CD1c-positive myeloid dendritic cell (primary cell): Measurements from ENCODE around the gene CDH4.

Experiments used
- DNase-seq: peaks from one replicate; pipeline ENCODE4 v3.0.0-alpha.2; 2016; ENCODE audit errors: extremely low spot score

CDH4 gene

DNA sequence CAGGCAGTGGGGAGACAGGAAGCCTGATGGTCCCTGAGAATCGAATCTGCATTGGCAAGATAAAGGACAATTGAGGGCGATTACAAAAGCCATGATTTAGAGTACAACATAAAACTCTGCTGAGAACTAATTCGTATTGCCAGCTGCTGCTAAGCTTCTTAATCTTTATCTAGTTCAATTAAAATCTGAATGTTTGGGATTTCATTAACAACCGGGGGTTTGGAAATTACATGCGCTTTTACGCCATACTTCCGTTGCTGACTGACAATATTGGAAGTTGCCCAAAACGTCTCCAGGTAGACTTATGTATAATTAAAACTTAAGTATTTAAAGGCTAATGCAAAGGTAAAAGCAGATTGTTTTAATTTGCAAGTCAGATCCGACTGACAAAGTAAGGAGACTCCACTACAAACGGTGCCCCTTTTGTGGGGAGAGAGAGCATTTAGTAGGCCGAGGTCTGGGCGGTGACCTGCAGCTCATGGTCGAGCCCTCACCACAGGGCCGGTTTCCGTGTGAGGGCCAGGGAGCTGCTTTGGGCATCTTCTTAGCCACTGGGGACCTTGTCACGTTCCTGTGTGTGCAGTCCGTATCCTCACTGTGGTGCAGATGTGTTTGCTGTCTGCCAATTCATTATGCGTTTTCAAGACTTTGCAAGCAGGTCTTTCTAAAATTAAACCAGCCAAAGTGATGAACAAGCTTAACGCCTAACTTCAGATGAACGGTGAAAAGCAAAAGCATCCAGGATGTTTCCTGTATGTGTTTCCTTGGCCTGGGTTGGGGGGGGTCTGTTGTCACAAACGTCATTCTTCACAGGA is 49.9 kb downstream of the CDH4 start:
- DNase-seq = no peak

DNA sequence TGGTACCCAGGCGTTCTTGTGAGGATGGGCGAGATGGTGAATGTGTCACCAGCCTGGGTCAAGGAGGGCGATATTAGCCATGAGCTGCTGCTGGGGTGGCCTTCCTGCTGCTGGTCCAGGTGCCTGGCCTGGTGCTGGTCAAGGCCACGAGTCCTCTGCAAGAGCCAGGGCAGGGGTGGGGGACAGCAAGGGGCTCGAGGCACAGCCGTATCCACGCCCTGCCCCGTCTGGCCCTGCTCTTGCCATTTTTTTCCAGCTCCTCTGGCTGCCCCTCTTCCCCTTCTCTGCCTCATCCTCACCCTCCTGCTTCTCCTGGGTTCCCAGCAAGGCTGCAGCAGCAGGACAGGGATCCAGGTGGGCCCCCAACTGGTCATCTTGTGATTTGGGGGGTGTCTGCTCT is 51.2 kb downstream of the CDH4 start:
- no peak for DNase-seq

DNA sequence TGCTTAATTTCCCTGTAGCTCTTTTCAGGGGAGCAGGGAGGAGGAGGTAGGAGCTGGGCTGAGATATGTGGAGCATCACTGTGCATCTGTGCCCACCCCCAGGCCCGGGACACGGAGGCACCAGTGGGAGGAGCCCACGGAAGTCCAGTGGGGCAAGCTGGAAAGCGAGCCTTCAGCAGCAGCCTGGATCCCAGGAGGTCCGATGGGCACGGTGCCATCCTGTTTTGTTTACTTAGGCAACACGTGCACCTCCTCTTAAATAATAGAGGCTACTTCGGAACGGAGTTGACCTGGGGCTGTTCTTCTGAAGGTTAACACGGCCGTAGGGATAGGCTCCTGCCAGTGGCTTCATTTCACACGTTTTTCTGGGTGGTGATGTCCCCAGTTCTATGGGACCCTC is 51.6 kb downstream of the CDH4 start:
- DNase-seq = no peak

DNA sequence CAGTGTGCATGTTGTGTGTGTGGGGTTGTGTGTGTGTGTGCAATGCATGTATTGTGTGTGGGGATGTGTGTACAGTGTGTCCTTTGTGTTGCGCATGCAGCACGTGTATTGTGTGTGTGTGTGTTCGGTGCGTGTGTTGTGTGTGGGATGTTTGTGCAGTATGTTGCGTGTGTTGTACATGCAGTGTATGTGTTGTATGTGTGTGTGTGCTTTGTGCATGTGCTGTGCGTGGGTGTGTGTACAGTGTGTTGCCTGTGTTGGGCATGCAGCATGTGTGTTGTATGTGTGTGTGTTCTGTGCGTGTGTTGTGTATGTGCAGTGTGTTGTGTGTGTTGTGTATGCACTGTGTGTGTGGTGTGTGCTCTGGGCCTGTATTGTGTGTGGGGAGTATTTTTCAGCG is 52.7 kb downstream of the CDH4 start:
- no peak for DNase-seq

DNA sequence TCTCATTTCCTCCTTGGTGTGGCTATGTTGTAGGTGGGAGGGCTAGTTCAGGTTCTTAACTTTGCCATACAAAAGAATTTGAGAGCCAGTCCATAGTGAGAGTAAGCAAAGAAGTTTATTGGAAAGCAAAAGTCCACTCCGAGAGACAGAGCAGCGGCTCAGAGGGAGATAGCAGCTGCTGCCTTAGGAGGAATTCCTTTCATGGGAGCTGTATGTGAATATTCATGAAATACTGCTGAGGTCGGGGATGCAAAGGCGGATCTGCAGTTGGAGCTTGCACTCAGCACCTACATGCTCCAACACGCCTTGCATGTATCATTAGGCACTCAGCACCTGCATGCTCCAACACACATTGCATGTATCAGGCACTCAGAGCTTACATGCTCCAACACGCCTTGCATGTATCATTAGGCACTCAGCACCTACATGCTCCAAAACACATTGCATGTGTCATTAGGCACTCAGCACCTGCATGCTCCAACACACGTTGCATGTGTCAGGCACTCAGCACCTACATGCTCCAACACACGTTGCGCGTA is 54.9 kb downstream of the CDH4 start:
- no peak for DNase-seq

DNA sequence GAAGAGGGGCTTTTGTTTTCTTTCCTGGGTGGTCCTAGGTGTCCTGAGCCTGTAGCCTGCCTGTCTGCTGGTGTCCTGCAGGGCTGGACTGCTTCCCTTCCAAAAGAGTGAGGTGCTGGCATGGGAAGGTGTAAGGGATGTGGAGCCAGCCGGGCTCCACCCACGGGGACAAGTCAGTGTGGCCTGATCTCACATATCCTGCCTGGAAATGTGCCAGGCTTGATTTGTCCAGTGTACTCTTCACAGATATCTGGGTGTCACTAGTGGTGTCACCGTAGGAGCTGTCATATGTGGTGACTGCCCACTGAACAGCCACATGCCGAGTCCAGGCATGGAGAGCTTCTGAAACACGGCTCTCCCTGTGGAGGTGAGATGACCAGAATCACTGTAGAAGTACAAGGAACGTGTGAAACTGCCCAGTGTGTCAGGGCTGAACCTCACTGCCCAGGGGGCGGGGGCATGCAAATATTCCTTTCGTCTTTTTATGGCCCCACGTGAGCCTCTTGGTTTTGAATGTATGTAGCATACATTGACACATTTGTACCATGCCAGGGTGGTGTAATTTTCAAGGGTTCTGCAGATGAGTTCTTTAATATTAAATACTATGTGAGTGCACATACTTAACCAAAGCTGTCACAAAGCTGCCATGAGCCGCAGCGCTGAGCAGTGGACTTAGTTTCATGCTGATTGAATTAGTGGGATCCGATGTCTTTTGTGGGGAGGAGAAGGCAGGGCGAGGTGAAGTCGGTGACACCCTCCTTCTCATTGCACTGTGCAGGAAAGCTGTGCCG is 55.8 kb downstream of the CDH4 start:
- no peak for DNase-seq

DNA sequence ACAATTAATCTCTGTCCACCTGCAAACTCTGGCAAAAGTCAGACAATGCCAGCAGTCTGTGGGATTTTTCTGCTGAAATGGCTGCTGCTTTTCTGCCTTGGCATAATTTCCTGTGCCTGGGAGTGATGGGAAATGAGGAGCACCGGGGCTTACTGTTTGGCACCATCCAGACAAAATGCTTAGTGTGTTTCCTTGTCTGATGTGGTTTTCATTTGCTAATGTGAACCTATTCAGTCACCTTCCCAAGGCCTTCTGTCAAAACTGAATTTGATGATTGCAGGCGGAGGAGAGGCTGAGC is 56.4 kb downstream of the CDH4 start:
- no peak for DNase-seq

DNA sequence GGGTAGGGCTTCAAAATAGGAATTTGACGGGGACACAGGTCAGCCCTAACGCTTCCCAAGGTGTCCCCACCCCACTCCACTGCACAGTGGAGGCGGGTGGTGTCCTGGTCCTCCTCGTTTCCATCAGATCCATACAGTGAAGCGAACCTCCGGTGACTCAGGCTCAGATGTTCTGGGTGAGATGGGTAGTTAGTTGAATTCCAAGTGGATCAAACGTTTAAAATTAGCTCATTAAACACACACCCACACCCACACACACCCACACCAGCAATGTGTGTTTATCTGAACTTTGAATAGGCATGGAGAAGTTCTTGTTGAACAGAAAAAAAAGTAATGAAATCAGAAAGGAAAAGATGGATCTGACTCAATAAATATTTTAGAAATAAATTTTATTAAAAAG is 58.9 kb downstream of the CDH4 start:
- DNase-seq = no peak

DNA sequence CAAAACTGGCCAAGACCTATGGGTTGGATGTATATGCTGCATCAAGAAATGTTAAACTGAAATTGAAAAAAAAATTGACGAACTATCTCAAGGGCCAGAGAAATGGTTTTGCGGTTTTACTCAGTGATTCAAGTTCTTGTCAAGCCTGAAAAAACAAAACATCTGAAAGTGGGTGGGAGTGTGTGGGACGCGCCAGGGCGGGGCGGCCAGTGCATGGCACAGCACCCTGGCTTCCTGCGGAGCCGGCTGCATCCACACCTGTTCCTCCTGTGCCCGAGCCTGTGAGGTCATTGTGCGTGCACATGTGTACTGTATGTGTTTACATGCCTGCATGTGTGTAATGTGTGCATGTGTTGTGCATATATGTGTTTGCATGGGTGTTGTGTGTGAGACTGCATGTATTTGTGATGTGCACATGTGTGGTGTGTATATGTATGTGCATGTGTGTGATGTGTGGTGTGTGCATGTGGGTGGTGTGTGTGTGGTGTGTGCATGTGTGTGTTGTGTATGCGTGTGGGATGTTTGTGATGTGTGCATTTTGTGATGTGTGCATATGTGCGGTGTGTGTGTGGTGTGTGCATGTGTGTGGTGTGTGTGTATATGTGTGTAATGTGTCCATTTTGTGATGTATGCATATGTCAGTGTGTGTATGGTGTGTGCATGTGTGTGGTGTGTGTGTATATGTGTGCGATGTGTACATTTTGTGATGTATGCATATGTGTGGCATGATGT is 59.8 kb downstream of the CDH4 start:
- no peak for DNase-seq

DNA sequence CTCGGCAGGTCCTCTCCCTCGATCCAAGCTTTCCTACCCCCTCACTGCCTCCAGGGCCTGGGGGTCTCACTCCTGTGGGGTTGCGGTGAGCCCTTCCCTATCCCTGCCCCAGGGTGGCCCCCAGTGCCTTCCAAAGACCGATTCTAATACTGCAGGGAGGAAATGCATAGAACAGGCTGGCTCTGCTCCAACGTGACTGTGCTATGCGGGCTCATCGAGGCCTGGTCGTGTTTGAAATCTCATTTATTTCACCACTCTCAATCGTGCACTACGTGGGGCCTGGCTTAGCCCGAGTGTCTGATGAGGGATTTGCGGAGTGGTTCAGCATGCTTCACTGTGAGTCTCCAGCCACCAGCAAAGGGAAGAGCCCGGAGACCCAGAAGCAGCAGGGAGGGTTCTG is 60.9 kb downstream of the CDH4 start:
- no peak for DNase-seq

DNA sequence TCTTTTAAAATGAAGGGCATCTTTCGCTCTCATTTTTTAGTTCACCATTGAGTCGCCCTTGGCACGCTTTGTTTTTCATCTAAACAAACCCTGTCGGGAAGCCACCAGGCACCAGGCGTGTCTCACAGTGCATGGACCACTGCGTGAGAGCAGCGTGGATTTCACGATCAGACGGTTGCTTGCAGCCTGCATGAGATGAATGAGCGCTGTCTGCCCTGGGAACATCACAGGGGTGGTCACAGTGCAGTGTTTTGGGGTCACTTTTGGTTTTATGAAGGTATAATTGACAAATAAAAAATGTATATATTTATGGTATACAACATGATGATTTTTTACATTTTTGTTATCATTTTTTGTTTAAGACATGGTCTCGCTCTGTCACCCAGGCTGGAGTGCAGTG is 61.3 kb downstream of the CDH4 start:
- no peak for DNase-seq

DNA sequence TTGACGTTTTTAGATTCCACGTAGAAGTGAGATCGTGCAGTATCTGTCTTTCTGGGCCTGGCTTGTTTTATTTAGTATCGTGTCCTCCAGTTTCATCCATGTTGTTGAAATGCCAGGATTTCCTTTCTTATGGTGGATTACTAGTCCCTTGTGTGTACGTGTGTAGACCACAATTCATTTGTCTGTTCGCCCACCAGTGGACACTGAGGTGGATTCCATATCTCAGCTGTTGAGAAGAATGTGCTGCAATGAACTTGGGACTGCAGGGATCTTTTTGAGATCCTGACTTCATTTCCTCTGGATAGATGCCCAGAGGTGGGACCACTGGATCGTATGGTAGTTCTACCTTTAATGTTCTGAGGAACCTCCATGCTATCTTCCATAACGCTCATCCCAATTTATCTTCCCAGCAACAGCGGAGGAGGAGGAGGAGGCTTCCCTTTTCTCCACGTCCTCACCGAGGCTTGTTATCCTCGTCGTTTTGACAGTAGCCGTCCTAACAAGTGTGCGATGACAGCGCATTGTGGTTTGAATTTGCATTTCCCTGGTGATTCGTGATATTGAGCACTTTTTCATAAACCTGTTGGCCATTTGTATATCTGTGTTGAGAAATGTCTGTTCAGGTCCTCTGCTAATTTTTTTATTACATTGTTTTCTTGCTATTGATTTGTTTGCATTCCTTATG is 62.4 kb downstream of the CDH4 start:
- DNase-seq = no peak

DNA sequence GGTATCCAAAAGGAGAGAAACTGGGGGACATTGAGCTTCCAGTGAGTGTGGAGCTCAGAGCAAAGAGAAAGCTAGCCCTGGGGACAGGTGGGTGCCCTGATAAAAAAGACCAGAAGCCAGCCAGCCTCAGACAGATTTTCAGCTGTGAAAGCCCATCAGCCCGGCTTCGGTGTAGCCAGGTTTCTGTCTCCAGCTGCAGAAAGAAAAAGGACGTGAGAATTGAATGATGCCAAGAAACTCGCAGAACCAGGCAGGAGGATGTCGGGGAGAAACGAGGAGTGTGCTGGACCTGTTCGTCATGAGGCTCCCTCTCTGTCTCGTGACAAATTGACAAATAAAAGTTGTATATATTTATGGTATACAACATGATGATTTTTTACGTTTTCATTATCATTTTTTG is 63.3 kb downstream of the CDH4 start:
- DNase-seq = no peak

DNA sequence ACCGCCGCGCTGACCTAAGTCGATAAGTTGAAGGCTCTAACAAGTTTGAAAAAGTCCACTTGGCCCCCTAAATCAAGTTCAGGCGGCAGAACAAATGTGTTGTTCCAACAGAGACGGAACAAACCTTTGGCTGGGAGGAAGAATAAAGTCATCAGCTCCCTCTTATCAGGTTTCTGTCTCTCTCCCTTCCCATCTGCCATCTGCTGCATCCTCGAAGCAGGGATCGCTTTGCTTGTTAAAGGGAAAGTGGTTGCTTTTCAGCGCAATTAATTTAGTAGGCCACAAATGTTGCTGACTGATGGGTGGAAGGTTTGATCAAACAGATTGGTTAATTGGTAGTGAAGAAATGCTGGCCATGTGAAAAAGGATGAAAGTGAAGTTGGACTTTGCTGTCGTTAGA is 64.3 kb downstream of the CDH4 start:
- DNase-seq = no peak

DNA sequence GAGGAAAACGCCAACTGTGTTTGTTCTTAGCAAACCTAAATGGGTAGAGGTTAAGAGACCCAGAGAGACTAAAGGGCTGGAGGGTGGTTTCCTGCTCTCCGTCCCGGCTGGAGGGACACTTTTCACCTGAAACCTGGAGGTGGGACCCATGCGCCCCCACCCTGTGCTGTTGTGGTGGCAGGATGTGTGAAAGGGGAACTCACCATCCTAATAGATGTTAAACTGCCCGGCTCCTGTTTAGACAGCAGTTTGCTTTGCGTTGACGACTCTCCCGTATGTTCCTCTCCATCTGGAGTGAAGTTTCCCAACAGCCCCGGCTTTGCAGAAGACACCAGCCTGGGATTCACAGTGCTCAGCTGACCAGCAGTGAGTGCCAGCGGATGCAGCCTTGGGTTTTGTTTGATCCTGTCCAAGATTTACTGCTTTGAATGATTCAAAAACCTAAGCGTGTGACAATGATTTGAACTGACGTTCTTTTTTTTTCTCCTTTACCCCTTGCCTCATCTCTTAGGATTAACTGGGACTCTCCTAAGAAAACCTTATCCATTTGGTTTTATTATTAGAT is 66.0 kb downstream of the CDH4 start:
- no peak for DNase-seq

DNA sequence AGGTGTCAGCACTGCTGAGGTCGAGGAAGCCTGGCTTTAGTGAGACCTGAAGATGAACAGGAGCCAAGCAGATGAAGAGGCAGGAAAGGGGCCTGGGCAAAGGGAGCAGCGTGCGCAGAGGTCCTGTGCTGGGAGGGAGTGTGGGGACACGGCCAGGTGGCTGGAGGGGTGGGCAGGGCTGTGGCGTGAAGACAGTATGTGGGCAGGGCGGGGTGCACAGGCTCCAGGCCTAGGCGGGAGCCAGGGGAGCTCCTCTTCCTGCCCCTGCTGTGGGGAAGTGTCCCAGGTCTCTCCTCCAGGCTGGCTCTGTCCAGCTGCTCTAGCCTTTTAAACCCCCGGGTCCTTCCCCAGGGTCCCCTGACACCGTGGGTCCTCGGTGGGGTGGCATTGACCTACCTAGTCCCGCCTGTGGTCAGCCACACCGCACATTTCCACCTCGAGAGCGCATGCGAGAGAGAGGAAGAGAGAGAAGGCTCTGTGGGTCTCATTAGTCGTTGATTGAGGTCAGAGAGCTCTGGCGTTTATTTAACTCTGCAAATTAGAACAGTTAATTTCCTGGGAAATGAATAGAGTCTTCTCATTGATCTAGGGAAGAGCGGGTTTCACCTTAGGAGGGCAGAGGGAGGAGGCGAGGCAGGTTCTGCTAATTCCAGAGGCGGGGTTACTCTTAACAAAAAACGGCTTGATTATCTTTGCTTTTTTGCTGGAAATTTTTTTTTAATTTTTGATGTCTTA is 68.8 kb downstream of the CDH4 start:
- no peak for DNase-seq

DNA sequence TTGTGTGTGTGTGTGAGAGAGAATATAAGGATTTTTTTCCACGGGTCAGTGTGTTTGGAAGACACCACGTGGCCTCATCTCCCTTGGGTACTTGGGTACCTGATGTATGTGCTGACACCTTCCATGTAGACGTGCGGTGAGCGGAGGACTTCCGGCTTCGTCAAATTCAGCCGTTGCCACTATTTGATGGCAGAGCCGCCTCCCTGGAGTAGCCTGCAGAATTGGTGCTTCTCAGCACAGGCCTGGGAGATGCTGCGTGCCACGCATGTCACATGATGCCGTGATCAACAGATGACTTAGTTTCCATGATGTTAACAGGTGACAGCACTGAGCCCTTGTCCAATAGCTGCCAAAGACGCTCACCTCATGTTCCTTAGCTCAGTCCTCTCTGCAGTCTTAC is 69.4 kb downstream of the CDH4 start:
- no peak for DNase-seq

DNA sequence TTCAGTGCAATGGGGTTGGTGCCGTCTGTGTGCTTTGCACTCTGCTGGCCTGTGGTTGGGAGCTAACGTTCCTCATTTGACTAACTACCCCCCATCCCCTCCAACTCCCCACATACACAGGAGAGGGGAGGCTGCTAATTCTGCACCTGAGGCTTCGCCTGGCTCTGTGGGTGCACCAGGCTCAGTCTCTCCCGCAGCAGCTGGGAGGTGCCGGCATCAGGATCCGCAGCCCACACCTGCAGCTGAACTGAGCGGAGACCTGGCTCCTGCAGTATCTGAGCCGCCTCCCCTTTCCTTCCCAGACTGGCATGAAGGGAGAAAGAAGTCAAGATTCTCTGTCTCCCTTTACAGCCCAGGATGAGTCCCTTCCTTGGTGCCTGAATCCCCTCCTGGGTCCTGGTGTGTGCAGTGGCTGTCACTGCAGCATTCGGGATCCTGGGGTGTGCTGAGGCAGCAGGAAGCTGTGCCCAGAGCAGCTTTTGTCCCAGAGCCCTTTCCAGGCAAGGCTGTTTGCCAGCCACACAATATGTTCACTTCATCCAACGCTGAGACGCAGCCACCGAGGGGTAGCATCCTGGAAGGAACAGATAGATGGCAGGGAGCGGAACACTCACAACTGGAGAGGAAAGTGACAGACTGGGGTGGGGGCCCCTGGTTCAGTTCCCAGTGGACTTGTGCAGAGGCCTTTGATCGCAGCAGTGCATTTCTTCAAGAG is 70.2 kb downstream of the CDH4 start:
- DNase-seq = no peak

DNA sequence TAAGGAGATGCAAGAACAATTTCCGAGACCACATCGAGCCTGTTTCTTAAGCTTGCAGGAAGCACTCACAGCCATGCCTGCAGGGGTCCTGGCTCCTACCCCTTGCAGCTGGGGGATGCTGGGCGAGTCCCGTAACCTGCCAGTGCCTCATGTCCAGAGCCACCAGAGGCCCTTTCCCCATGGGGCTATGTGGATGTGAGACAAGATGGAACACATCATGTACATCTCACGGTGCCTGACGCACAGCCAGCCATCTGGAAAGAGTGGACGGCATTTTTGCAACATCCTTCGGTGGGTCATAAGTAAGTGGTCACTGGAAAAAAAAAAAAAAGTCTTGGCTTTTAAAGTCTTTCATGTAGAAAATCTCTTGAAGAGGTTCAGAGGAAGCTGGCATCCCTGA is 72.8 kb downstream of the CDH4 start:
- DNase-seq = no peak

DNA sequence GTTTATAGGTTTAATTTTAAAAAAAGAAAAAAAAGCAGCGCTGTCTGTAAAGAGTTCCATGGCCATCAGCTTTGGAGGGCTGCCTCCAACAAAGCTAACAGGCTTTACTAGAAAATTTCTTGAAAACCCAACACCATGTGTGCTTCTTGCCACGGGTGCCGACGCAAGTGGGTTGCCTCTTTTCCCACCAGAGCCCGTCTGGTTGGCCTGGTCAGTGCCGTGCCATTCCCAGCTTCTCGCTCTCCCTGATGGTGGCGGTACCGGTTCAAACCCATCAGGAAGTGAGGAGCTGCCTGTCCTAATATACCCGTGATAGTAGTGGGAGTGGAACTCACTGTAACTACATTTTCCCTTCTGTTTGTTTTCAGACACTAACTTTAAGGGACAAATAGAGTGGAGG is 73.7 kb downstream of the CDH4 start:
- no peak for DNase-seq
